PC-3 (cell line): Measurements from ENCODE around the gene MOB3A.
"Not testable (repeated sequence)": the region's sequence is repeated elsewhere in the genome, so short reads cannot be mapped to it uniquely, and the experiment has no call there.

ENCODE experiments used
- CTCF ChIP-seq: fragments of 300-600 bp; sonication (generic); conservative IDR thresholded peaks from 2 replicates; pipeline ENCODE4 v1.5.1; 2017; ENCODE audit warnings: antibody characterized with exemption, low read depth, mild to moderate bottlenecking, low read length
- EZH2 ChIP-seq: fragments of 300-600 bp; sonication (generic); IDR thresholded peaks from one replicate; pipeline ENCODE4 v1.6.1; 2017; ENCODE audit warnings: antibody characterized with exemption, mild to moderate bottlenecking, low read length; ENCODE audit not compliant: unreplicated experiment

- not testable (repeated sequence) for TF ChIP-seq CTCF, EZH2
Measured at GRCh38 chr19:2086695-2087620, 9.2 kb downstream of the MOB3A start.
